ENCODE data around the gene LRCH3.
A peak's percentile ranks its signal among the peaks of the same experiment; 100 is the strongest.
"Not testable (repeated sequence)": the region's sequence is repeated elsewhere in the genome, so short reads cannot be mapped to it uniquely, and the experiment has no call there.

LRCH3 gene

GRCh38 chr3:197886052-197886451 lies 95.0 kb downstream of the LRCH3 start:
- DNase-seq, ATAC-seq: not testable (repeated sequence)

GRCh38 chr3:197887430-197888053 lies 96.5 kb downstream of the LRCH3 start:
- DNase-seq, ATAC-seq: not testable (repeated sequence)

GRCh38 chr3:197888511-197888910 lies 97.5 kb downstream of the LRCH3 start:
- ATAC-seq (no peak), DNase-seq (no peak)

- DNase-seq, result no peak
- no peak for ATAC-seq
Observed at GRCh38 chr3:197889204-197889930, 98.3 kb downstream of the LRCH3 start.

GRCh38 chr3:197890693-197891092 lies 99.6 kb downstream of the LRCH3 start:
- ATAC-seq, result no peak

GRCh38 chr3:197892162-197892561 lies 101.1 kb downstream of the LRCH3 start:
- DNase-seq (no peak), ATAC-seq (no peak)

More at GRCh38 chr3:197890693-197891092, 99.6 kb downstream of the LRCH3 start:
- no peak for DNase-seq

GRCh38 chr3:197896421-197896820 lies 105.4 kb downstream of the LRCH3 start:
- no peak for ATAC-seq
- DNase-seq, result no peak

GRCh38 chr3:197899833-197900478 lies 108.9 kb downstream of the LRCH3 start:
- DNase-seq, result no peak
- peak; percentile 32 for ATAC-seq

- DNase-seq (no peak), ATAC-seq (no peak)
Observed at GRCh38 chr3:197901626-197902025, 110.6 kb downstream of the LRCH3 start.

- peak; percentile 86 for DNase-seq
- peak; percentile 100 for ATAC-seq
Observed at GRCh38 chr3:197906023-197906849, 115.2 kb downstream of the LRCH3 start.

- DNase-seq (no peak), ATAC-seq (no peak)
Observed at GRCh38 chr3:197906850-197907187, 115.8 kb downstream of the LRCH3 start.

GRCh38 chr3:197907196-197907595 lies 116.1 kb downstream of the LRCH3 start:
- DNase-seq, result no peak
- ATAC-seq, result no peak

- not testable (repeated sequence) for ATAC-seq, DNase-seq
Observed at GRCh38 chr3:197908550-197908949, 117.5 kb downstream of the LRCH3 start.

- ATAC-seq, result no peak
- no peak for DNase-seq
Observed at GRCh38 chr3:197908957-197909701, 118.1 kb downstream of the LRCH3 start.

GRCh38 chr3:197912741-197913476 lies 121.9 kb downstream of the LRCH3 start:
- no peak for DNase-seq
- peak; percentile 32 for ATAC-seq

- ATAC-seq (no peak), DNase-seq (no peak)
Observed at GRCh38 chr3:197913641-197914380, 122.8 kb downstream of the LRCH3 start.

GRCh38 chr3:197921429-197922275 lies 130.6 kb downstream of the LRCH3 start:
- ATAC-seq, DNase-seq: not testable (repeated sequence)

- no peak for ATAC-seq
- DNase-seq, result peak; percentile 14
Observed at GRCh38 chr3:197926418-197926817, 135.4 kb downstream of the LRCH3 start.

- DNase-seq, ATAC-seq: not testable (repeated sequence)
Observed at GRCh38 chr3:197927578-197927977, 136.5 kb downstream of the LRCH3 start.

All from stimulated activated naive CD8-positive, alpha-beta T cell treated with anti-CD3 and anti-CD28 coated beads, Interleukin-15, Interleukin-2, amounts not matched to agents 100 U/mL and 50 U/mL, for 24 hours (primary cell).